Caco-2 (cell line): Measurements from ENCODE around the gene SFRP5. TPM values are rescaled to one million over a fixed set of nuclear protein-coding genes. Genes with fewer than 3 reads are reported as not detected.
A peak's percentile ranks its signal among the peaks of the same experiment; 100 is the strongest.

Experiments used
- BruUV-seq: library from RNA; stranded (reverse); fragments of 400-500 nt; replicated peaks from 2 replicates; lab custom pipeline; 2021; lab: Mats Ljungman, UMichigan
- CTCF ChIA-PET: fragments of 300-600 bp; sonication (Branson Sonifier 250); formaldehyde crosslinking; loops from one replicate; lab custom pipeline; 2022; ENCODE audit warnings: antibody characterized with exemption; lab: Charles Lee
- POLR2A ChIA-PET: fragments of 300-600 bp; sonication (Branson Sonifier 250); formaldehyde crosslinking; loops from one replicate; lab custom pipeline; 2022; ENCODE audit warnings: antibody characterized with exemption; lab: Charles Lee
- DNase-seq, 2 experiments: peaks; one replicate each; pipeline versions ENCODE4 v3.0.0 to v3.0.0-alpha.2; 2020 to 2022
- H3K27me3 ChIP-seq: replicated peaks from 2 replicates; pipeline ENCODE4 v1.6.0; 2011; ENCODE audit warnings: low read length; ENCODE audit not compliant: control insufficient read depth, insufficient read depth
- H3K36me3 ChIP-seq: 2 replicates; pipeline ENCODE4 v1.5.1; 2011; ENCODE audit warnings: low read length; ENCODE audit not compliant: control insufficient read depth, insufficient read depth
- H3K4me1 ChIP-seq: fragments of 250-450 bp; sonication (Bioruptor Pico); 2 replicates; pipeline ENCODE4 v1.5.1; 2020; ENCODE audit warnings: mild to moderate bottlenecking
- H3K4me3 ChIP-seq: 2 replicates; pipeline ENCODE4 v1.5.1; 2011; ENCODE audit warnings: low read depth, mild to moderate bottlenecking, control low read depth, low read length
- H3K9me3 ChIP-seq: fragments of 250-450 bp; sonication (Bioruptor Pico); 2 replicates; pipeline ENCODE4 v1.5.1; 2020; ENCODE audit warnings: mild to moderate bottlenecking, moderate library complexity
- H3K27ac Mint-ChIP-seq: one replicate; pipeline ENCODE4 v1.8.0; 2022; ENCODE audit warnings: mixed read lengths; ENCODE audit not compliant: unreplicated experiment
- H3K27me3 Mint-ChIP-seq: one replicate; pipeline ENCODE4 v1.8.0; 2022; ENCODE audit warnings: mixed read lengths; ENCODE audit not compliant: insufficient read depth, unreplicated experiment
- H3K36me3 Mint-ChIP-seq: one replicate; pipeline ENCODE4 v1.8.0; 2022; ENCODE audit warnings: mild to moderate bottlenecking, mixed read lengths; ENCODE audit not compliant: insufficient read depth, unreplicated experiment
- H3K4me1 Mint-ChIP-seq: one replicate; pipeline ENCODE4 v1.8.0; 2022; ENCODE audit warnings: low read depth, mixed read lengths; ENCODE audit not compliant: unreplicated experiment
- H3K4me3 Mint-ChIP-seq: one replicate; pipeline ENCODE4 v1.8.0; 2022; ENCODE audit warnings: mild to moderate bottlenecking, moderate library complexity, mixed read lengths; ENCODE audit not compliant: unreplicated experiment
- H3K9me3 Mint-ChIP-seq: one replicate; pipeline ENCODE4 v1.8.0; 2022; ENCODE audit warnings: mixed read lengths; ENCODE audit not compliant: unreplicated experiment
- CTCF ChIP-seq, 2 experiments: fragments of 200-600 bp in 1 of 2; IDR thresholded peaks; 1 replicate in 1 of 2; 2 replicates in 1 of 2; pipeline versions ENCODE4 v1.5.1 to v1.8.0; 2011 to 2022; ENCODE audit warnings: antibody characterized with exemption in 1 of 2, control low read depth in 1 of 2, inconsistent platforms in 1 of 2, low read depth in 1 of 2, low read length in 1 of 2, mild to moderate bottlenecking in 1 of 2, moderate library complexity in 1 of 2; ENCODE audit not compliant: insufficient read depth in 1 of 2, severe bottlenecking in 1 of 2, unreplicated experiment in 1 of 2
- intact Hi-C: fragments of 100-400 bp; cut with micrococcal nuclease; formaldehyde crosslinking; loops from one replicate; pipeline ENCODE4 v1.10.0; 2022; ENCODE audit not compliant: unreplicated experiment
- total RNA-seq: library from RNA; stranded (reverse); gene quantifications from 2 replicates; pipeline ENCODE4 v1.2.3, GENCODE V29; 2022

Gene SFRP5
- total RNA-seq, 1 experiment from 2014 or later, result 1.1 TPM

- Mint-ChIP-seq H3K4me1 (peaks cover 9% of the 10 kb centered on the region), H3K36me3 (peaks cover 37% of the 10 kb centered on the region), H3K27me3 (no peaks in the 10 kb centered on the region), H3K9me3 (no peaks in the 10 kb centered on the region), H3K27ac (peak overlapping the region; percentile 47), H3K4me3 (peak overlapping the region; percentile 40)
- H3K4me3 ChIP-seq, result no peak overlapping the region
- ChIA-PET POLR2A (interaction anchor here (0.6 to 1.7 kb wide), 2 partner anchors 28 to 77 kb away, joined by 3 to 8 read pairs; partner anchors contain the start of genes AVPI1 and ZFYVE27), CTCF (no interaction called here)
- intact Hi-C loops, result no loop called here
- peaks cover 13% of the 10 kb centered on the region for H3K4me1 ChIP-seq
- H3K36me3 ChIP-seq, result peaks cover 8% of the 10 kb centered on the region
- no TSS peak for BruUV-seq
- H3K9me3 ChIP-seq, result no peaks in the 10 kb centered on the region
- peak; percentile 54 to 72 for DNase-seq
- TF ChIP-seq CTCF (IDR thresholded peaks at IDR 0.05; ENCODE audit: insufficient read depth in 1 of 2, low read depth in 1 of 2, low read length in 1 of 2, severe bottlenecking in 1 of 2, unreplicated experiment in 1 of 2), result no peak
- H3K27me3 ChIP-seq, result no peaks in the 10 kb centered on the region
These were observed 7.3 kb downstream of the SFRP5 start for GRCh38 chr10:97764519-97764931.

- POLR2A ChIA-PET, result interaction anchor here (1.7 kb wide), 1 partner anchor 27 kb away, joined by 8 read pairs; the partner anchor contains the start of gene ZFYVE27
- peaks cover 41% of the 10 kb centered on the region for H3K36me3 Mint-ChIP-seq
These were observed 7.9 kb downstream of the SFRP5 start for GRCh38 chr10:97763947-97764346.

GRCh38 chr10:97763411-97763810 lies 8.4 kb downstream of the SFRP5 start:
- Mint-ChIP-seq H3K9me3 (no peaks in the 10 kb centered on the region), H3K36me3 (peaks cover 38% of the 10 kb centered on the region), H3K4me3 (no peak overlapping the region), H3K27me3 (no peaks in the 10 kb centered on the region), H3K27ac (no peak overlapping the region), H3K4me1 (peaks cover 9% of the 10 kb centered on the region)
- TF ChIP-seq CTCF (IDR thresholded peaks at IDR 0.05; ENCODE audit: insufficient read depth in 1 of 2, low read depth in 1 of 2, low read length in 1 of 2, severe bottlenecking in 1 of 2, unreplicated experiment in 1 of 2), result no peak
- peaks cover 10% of the 10 kb centered on the region for H3K36me3 ChIP-seq
- no peak for DNase-seq
- CTCF ChIA-PET, result no interaction called here
- no TSS peak for BruUV-seq
- no peak overlapping the region for H3K4me3 ChIP-seq
- POLR2A ChIA-PET, result interaction anchor here (1.7 kb wide), 1 partner anchor 27 kb away, joined by 8 read pairs; the partner anchor contains the start of gene ZFYVE27
- no peaks in the 10 kb centered on the region for H3K27me3 ChIP-seq
- H3K9me3 ChIP-seq, result no peaks in the 10 kb centered on the region
- H3K4me1 ChIP-seq, result peaks cover 13% of the 10 kb centered on the region
- intact Hi-C loops, result no loop called here

More at GRCh38 chr10:97763947-97764346, 7.9 kb downstream of the SFRP5 start:
- intact Hi-C loops, result no loop called here
- Mint-ChIP-seq H3K27ac (peak overlapping the region; percentile 47), H3K4me3 (peak overlapping the region; percentile 40), H3K4me1 (peaks cover 9% of the 10 kb centered on the region), H3K27me3 (no peaks in the 10 kb centered on the region), H3K9me3 (no peaks in the 10 kb centered on the region)
- Histone ChIP-seq H3K9me3 (no peaks in the 10 kb centered on the region), H3K27me3 (no peaks in the 10 kb centered on the region), H3K4me1 (peaks cover 13% of the 10 kb centered on the region), H3K36me3 (peaks cover 10% of the 10 kb centered on the region), H3K4me3 (no peak overlapping the region)
- DNase-seq, result no peak
- no TSS peak for BruUV-seq
- CTCF ChIA-PET, result no interaction called here
- no peak for TF ChIP-seq CTCF (IDR thresholded peaks at IDR 0.05; ENCODE audit: insufficient read depth in 1 of 2, low read depth in 1 of 2, low read length in 1 of 2, severe bottlenecking in 1 of 2, unreplicated experiment in 1 of 2)
